IPS-15b (cell line): ENCODE results near the gene NADSYN1.

Source experiments
- H3K27me3 ChIP-seq: one replicate; pipeline ENCODE4 v1.6.1; 2013; ENCODE audit warnings: low read length; ENCODE audit not compliant: control insufficient read depth, insufficient read depth
- H3K36me3 ChIP-seq: one replicate; pipeline ENCODE4 v1.6.1; 2013; ENCODE audit warnings: low read length; ENCODE audit not compliant: control insufficient read depth, insufficient read depth
- H3K4me1 ChIP-seq: one replicate; pipeline ENCODE4 v1.6.1; 2013; ENCODE audit warnings: mild to moderate bottlenecking, low read length; ENCODE audit not compliant: control insufficient read depth, insufficient read depth
- H3K4me3 ChIP-seq: one replicate; pipeline ENCODE4 v1.5.1; 2013; ENCODE audit warnings: low read depth, low read length
- H3K9ac ChIP-seq: one replicate; pipeline ENCODE4 v1.6.1; 2013; ENCODE audit warnings: low read depth, mild to moderate bottlenecking, low read length
- H3K9me3 ChIP-seq: one replicate; pipeline ENCODE4 v1.6.1; 2013; ENCODE audit warnings: mild to moderate bottlenecking, low read length; ENCODE audit not compliant: control insufficient read depth, insufficient read depth

The NADSYN1 gene

DNA sequence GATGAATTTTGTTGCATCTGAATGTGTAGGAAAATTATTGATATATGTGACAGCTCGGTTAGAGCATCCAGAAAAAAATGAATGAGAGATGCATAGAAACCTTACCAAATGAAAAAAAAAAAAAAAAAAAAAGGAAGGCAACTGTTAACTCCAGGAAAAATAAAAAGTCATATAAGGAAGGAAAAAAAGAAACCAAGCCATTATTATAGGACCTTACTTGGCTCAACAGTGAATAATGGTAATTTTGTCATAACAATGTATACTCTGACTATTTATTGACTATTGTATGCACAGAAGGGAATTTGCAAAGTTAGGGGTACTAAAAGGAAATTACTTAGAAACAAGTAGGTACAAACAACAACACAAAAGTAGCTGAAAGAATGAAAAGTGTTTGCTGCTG, 6.9 kb upstream of the NADSYN1 start:
- H3K9me3 ChIP-seq, result no peaks in the 10 kb centered on the region
- H3K36me3 ChIP-seq, result peaks cover 35% of the 10 kb centered on the region
- no peaks in the 10 kb centered on the region for H3K27me3 ChIP-seq
- no peak overlapping the region for H3K9ac ChIP-seq
- H3K4me3 ChIP-seq, result no peak overlapping the region
- peaks cover 4% of the 10 kb centered on the region for H3K4me1 ChIP-seq

DNA sequence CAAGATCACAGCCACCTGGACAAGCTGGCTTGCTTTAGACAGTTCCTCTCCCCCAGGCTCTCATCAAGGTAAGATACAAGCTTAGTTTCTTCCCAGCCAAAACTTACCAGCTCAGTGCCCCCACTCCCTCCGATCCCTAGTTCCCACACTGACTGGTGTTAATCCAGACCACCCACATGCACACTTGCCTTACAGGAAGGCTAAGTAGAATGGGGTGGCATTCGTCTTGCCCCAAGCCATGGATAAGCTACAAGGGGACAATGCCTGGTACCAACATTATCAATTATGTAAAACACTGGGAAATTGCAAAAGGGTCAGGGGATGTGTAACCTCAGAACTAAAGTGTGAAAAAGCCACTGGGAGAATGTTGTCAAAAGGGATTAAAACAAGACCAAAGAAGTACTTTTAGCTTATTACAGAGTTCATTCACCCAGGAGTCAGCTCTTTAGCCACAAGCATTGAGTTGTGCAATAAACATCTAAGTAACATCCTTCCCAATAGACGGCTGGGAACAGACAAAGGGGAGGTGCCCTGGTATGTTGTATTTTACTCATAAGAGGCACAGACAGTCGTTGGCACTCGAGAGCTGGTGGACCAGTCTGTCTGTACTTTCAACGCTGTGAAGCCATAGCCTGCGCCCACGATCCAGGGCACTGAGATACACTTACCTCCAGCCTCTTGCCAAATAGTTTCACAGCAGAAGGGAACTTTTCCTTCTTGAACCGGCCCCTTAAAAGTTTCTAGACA, 5.9 kb upstream of the NADSYN1 start:
- Histone ChIP-seq H3K9me3 (no peaks in the 10 kb centered on the region), H3K27me3 (no peaks in the 10 kb centered on the region), H3K36me3 (peaks cover 27% of the 10 kb centered on the region), H3K9ac (peak overlapping the region; percentile 8), H3K4me1 (peaks cover 4% of the 10 kb centered on the region), H3K4me3 (peak overlapping the region; percentile 76)

GRCh38 chr11:71447791-71448256, 5.2 kb upstream of the NADSYN1 start:
- Histone ChIP-seq H3K9ac (peak overlapping the region; percentile 8), H3K9me3 (no peaks in the 10 kb centered on the region), H3K4me3 (peak overlapping the region; percentile 76), H3K27me3 (no peaks in the 10 kb centered on the region), H3K36me3 (peaks cover 22% of the 10 kb centered on the region), H3K4me1 (peaks cover 4% of the 10 kb centered on the region)

- peak within 1 kb of the TSS; percentile 96 for H3K4me3 ChIP-seq
- peaks cover 4% of the 10 kb centered on the region for H3K4me1 ChIP-seq
- no peaks in the 10 kb centered on the region for H3K9me3 ChIP-seq
- peak within 1 kb of the TSS; percentile 47 for H3K9ac ChIP-seq
- H3K27me3 ChIP-seq, result no peaks in the 10 kb centered on the region
- peaks cover 15% of the 10 kb centered on the region for H3K36me3 ChIP-seq
Measured at GRCh38 chr11:71448257-71449171, 4.5 kb upstream of the NADSYN1 start, which contains the start of gene DHCR7. TSS of gene DHCR7 (minus strand) at chr11:71448393. CDS start at chr11:71444952, 3,441 bp downstream.

GRCh38 chr11:71449596-71449995, 3.4 kb upstream of the NADSYN1 start:
- no peak overlapping the region for H3K9ac ChIP-seq
- no peaks in the 10 kb centered on the region for H3K9me3 ChIP-seq
- peaks cover 5% of the 10 kb centered on the region for H3K36me3 ChIP-seq
- H3K4me1 ChIP-seq, result peaks cover 4% of the 10 kb centered on the region
- H3K4me3 ChIP-seq, result peak overlapping the region; percentile 96
- no peaks in the 10 kb centered on the region for H3K27me3 ChIP-seq

DNA sequence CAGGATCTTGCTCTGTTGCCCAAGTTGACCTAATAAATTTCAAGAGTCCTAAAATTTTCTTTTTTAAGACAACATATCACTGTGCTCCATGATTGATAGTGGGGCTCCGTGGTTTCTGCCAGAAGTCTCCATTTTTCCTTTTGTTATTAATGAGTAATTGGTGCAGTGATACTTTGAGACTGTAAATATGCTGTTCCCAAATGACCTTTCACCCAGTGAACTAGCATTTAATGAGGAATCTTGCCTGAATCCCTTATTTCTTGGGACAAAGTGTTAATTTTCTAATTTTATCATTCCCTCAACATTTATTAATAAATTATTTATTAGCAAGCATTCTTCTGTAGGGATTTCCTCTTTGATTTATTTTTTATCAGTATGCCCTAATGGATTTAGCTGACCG, 2.5 kb upstream of the NADSYN1 start:
- H3K4me1 ChIP-seq, result peaks cover 4% of the 10 kb centered on the region

DNA sequence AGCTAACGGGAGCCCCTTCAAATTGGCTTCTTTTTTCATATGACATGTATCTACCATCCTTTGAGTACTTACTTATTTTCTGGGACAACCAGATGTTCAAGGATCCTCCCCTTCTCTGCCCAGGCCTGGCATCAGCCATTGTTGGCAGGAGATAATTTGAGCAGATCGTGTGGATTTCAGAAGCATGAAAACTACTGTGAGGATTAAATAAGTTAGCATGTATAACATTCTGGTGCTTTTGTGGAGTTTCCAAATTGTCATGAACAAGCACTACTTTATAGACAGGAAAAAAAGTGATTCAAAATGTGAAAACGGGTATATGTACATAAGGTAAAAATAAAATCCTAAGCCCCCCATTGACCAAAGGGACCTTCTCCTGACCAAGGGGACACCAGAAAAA, 2.1 kb upstream of the NADSYN1 start:
- Histone ChIP-seq H3K36me3 (peaks cover 4% of the 10 kb centered on the region), H3K27me3 (no peaks in the 10 kb centered on the region), H3K4me3 (no peak overlapping the region), H3K4me1 (peaks cover 4% of the 10 kb centered on the region), H3K9ac (no peak overlapping the region), H3K9me3 (no peaks in the 10 kb centered on the region)

More for the DNA sequence above, 2.5 kb upstream of the NADSYN1 start:
- Histone ChIP-seq H3K36me3 (peaks cover 3% of the 10 kb centered on the region), H3K9ac (no peak overlapping the region), H3K27me3 (no peaks in the 10 kb centered on the region), H3K9me3 (no peaks in the 10 kb centered on the region), H3K4me3 (no peak overlapping the region)

- no peak overlapping the region for H3K9ac ChIP-seq
- peak overlapping the region; percentile 75 for H3K4me3 ChIP-seq
- H3K36me3 ChIP-seq, result peaks cover 8% of the 10 kb centered on the region
- no peaks in the 10 kb centered on the region for H3K27me3 ChIP-seq
- peaks cover 4% of the 10 kb centered on the region for H3K4me1 ChIP-seq
- H3K9me3 ChIP-seq, result no peaks in the 10 kb centered on the region
Measured at GRCh38 chr11:71451596-71452198, 1.3 kb upstream of the NADSYN1 start.

GRCh38 chr11:71452199-71453036, 585 bp upstream of the NADSYN1 start:
- H3K9me3 ChIP-seq, result no peaks in the 10 kb centered on the region
- peaks cover 15% of the 10 kb centered on the region for H3K36me3 ChIP-seq
- H3K4me3 ChIP-seq, result peak overlapping the region; percentile 75
- no peak overlapping the region for H3K9ac ChIP-seq
- H3K27me3 ChIP-seq, result no peaks in the 10 kb centered on the region
- H3K4me1 ChIP-seq, result peaks cover 4% of the 10 kb centered on the region

GRCh38 chr11:71453918-71454304, 908 bp downstream of the NADSYN1 start:
- Histone ChIP-seq H3K4me3 (peak overlapping the region; percentile 72), H3K4me1 (peaks cover 4% of the 10 kb centered on the region), H3K36me3 (peaks cover 24% of the 10 kb centered on the region), H3K9ac (no peak overlapping the region), H3K27me3 (no peaks in the 10 kb centered on the region), H3K9me3 (no peaks in the 10 kb centered on the region)
